GM21515 (cell line): ENCODE measurements around the gene PLD5.
"Not testable (repeated sequence)": the region's sequence is repeated elsewhere in the genome, so short reads cannot be mapped to it uniquely, and the experiment has no call there.

Experiments used
- ATAC-seq: cut with Tn5 transposase; IDR thresholded peaks from one replicate; pipeline ENCODE4 v1.9.1; 2021; ENCODE audit not compliant: unreplicated experiment

Gene PLD5

GRCh38 chr1:242427519-242427918 is 97.0 kb downstream of the PLD5 start:
- ATAC-seq: no peak

GRCh38 chr1:242426271-242426905 is 98.1 kb downstream of the PLD5 start:
- ATAC-seq: no peak

DNA sequence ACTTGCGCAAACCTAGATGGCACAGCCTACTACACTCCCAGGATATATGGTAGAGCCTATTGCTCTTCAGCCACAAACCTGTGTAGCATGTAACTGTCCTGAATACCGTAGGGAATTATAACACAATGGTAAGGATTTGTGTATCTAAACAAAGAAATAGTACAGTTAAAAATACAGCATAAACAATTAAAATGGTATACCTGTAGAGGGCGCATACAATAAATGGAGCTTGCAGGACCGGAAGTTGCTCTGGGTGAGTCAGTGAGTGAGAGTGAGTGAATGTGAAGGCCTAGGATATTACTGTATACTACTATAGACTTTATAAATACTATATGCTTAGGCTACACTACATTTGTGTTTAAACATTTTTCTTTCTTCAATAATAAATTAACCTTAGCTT is 99.3 kb downstream of the PLD5 start:
- no peak for ATAC-seq

DNA sequence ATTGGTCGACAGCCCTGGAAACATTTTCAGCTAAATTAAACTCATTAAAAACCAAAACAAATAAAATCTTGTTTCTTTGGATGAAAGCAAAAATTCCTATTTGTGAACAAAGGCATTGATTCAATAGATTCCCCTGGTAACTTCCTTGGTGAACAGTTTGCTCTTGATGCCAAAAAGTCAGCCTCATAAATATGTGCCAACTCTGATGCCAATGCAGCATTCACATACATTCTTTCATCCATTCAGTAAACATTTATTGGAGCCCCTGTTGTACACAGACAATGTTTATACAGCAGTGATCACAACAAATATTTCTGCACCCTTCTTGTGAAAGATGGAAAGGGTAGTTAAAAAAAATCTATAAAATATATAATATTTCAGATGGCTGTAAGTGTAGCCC is 107.8 kb downstream of the PLD5 start:
- ATAC-seq: no peak

- ATAC-seq: no peak
Measured at GRCh38 chr1:242412921-242413320, 111.6 kb downstream of the PLD5 start.

- ATAC-seq: no peak
Measured at GRCh38 chr1:242411901-242412300, 112.6 kb downstream of the PLD5 start.

GRCh38 chr1:242405947-242406346 is 118.5 kb downstream of the PLD5 start:
- ATAC-seq: no peak

DNA sequence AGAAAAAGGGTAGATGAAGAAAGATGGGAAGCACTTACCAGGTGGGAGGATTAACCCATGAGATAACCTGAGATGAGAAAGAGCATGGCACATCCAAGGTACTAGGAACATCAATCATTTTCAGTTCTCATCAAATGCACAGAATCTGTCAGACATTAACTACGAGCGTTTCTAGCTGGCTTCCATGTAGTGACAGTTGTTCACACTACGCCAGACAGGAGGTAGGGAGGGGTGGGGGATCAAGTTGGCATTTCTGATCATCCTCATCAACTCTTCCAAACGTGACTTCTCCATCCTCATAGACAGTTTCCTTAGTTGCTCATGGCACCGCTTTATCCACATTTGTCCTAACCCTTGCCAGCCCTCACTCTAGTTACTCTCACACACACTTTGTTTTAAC is 120.2 kb downstream of the PLD5 start:
- ATAC-seq: no peak

GRCh38 chr1:242402956-242403355 is 121.5 kb downstream of the PLD5 start:
- ATAC-seq: no peak

DNA sequence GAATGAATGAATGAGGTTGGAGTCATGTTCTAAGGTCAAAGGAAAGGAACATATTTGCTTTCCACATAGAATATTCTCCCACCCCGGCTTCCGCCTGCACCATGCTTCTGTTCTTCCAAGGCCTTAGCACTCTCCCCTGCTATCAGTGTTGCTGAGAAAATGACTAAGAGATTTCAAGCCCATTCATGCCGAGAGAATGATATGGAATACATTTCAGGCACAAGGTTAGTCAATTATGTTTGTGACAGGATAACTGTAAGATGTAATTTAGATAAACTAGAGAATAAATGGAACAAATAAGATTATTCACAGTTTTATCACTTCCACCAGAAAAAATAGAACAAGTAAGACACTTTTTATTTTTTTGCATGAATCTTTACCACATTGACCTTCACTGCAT is 122.6 kb downstream of the PLD5 start:
- no peak for ATAC-seq

GRCh38 chr1:242398351-242398750 is 126.1 kb downstream of the PLD5 start:
- no peak for ATAC-seq

GRCh38 chr1:242391896-242392295 is 132.6 kb downstream of the PLD5 start:
- no peak for ATAC-seq

DNA sequence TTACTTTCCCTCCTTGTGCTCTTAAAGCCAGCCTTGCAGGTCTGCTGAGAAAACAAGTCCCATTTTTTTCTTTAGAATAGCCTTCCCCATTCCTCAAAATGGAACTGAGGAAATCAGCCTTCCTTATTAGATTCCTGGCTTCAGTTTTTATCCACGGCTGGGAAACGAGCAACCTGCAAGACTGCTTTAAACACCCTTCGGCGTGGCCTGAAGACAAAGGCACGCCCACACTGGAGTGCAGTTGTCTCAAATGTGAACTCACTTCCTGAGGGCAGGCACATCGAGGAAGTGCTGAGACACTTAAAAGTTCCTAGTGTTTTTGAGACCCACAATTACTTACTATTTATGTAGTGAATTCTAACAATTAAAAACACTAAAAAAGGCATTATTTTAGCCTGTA is 148.4 kb downstream of the PLD5 start:
- ATAC-seq: not testable (repeated sequence)

DNA sequence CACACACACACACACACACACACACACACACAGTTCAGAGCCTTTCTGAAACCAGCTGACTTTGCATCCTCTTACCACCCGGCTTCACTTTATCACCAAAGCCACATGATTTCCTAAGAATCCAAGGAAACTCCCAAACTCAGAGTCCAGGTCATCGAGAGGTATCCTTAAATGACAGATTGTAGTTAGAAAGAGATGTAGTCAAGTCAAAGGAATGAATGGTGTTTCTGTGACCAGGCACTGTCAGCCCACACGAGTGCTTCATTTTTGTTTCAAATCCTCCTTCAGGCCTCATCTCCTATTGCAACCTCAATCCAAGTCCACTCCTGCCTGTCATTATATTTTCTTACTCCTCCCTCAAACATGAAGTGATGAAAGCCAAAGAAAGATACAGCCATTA is 174.1 kb downstream of the PLD5 start:
- ATAC-seq: not testable (repeated sequence)

- ATAC-seq: no peak
Measured at GRCh38 chr1:242349636-242350035, 174.9 kb downstream of the PLD5 start.

DNA sequence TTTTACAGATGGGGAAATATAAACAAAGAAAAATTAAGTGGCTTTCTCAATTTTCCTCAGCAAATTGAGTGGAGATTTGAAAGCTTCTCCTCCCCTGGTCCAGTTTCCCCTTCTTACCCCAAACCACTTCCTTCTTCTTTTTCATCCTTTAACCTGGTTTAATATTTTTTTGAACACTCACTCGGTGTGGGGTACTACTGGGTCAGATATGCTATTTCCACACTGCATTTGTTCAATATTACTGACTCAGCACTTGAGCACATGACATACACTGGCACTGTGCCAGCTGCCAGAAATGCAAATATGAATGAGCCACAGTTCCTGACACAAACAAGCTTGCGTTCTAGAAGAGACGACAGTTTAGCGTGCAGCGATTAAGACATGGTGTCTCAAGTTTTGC is 193.6 kb downstream of the PLD5 start:
- ATAC-seq: not testable (repeated sequence)

DNA sequence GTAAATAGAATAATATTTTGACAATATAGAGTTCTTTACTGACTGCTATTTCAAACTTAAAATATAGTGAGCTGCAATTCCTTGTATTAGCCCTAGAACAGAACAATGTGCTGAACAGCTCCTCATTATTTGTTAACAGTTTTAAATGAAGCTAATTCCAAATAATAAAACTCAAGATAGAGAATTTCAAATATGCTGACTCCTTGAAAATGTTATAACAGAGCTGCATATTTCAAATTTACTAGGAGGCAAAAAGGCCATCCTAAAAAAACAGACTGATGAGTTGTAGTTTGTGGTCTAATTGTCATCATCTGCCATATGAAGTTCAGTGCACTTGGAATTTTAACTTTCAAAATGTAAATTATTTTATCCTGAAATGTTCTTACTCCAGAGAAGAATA is 197.1 kb downstream of the PLD5 start:
- not testable (repeated sequence) for ATAC-seq

DNA sequence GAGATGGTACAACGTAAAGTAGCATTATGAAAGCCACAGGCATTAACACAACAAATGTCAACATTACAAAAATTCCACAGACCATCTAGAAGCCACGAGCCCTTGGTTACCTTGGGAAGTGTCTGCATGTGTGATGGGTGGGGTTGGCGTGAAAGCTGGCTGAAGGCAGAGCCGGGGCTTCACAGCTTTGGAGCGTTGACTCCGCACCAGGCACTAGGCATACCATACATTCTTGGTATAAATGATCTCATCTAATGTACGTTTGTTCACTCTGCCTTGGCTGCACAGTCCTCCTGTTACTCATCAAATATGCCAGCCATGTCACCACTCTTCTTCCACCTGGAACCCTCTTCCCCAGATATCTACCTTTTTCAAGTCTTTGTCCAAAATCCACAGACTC is 202.5 kb downstream of the PLD5 start:
- not testable (repeated sequence) for ATAC-seq

DNA sequence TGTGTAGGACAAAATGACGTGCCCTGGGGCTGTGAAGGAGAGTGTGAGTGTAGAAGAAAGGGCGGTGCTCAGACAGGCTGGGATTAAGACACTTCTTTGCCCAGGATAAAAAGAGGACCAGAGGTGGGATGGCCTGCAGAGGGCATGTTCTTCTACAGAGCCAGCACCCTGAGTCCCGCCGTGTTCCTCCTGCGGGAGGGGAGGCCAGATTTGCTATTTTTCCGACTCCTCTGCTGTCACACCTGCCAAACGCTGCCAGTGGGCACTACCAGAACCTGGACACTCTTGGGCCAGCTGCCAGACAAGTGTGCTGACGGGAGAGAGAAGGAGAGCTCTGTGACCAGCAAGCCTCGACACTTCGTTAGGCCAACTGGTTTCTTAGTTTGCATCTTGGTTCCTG is 206.4 kb downstream of the PLD5 start:
- ATAC-seq: no peak

DNA sequence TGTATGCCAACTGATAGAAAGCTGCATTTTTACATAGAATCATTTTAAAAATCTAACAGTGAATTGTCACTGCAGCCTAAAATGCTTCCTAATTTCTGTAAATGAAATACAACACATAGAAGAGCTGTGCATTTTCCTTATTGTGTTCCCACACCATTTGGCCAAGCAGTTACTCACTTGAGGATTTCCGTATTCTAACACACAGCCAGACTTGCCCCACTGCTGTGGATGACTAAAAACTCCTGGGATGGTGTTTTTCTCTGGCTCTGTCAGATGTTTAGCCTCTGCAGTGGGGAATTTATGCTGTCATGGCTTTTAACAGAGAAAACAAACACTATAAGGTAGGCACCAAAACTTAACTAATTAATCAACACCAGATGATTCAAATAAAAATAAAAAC is 209.6 kb downstream of the PLD5 start:
- not testable (repeated sequence) for ATAC-seq

DNA sequence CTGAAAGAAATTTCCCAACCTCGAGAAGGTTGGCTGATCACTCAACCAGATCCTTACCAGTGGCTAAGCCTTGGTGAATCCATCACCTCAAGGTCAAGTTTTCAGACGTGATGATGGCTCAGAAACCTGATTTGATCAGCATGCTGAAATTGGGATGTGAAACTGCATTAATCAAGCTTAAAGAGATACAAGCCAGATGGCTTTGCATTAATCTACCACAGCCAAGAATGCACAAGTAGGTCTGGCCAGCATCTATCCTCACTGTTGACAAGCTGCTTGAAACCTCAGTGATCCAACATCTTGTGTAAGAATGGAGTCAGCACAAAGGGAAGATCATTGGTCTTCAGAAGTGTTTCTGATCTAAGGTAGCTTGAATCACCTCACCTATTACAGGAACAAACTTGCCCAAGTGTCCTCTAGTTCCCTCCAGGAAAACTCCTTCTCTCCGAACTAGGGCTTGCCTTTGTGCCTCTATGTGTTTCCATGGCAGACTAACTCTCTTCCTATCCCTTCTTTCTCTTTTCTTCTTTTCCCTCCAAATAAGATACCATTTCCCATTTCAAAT is 210.3 kb downstream of the PLD5 start:
- ATAC-seq: not testable (repeated sequence)

- ATAC-seq: not testable (repeated sequence)
Measured at GRCh38 chr1:242308681-242309080, 215.8 kb downstream of the PLD5 start.

- not testable (repeated sequence) for ATAC-seq
Measured at GRCh38 chr1:242293781-242294180, 230.7 kb downstream of the PLD5 start.
